ENCODE results near the gene CCM2.
A peak's percentile ranks its signal among the peaks of the same experiment; 100 is the strongest.
"Not testable (repeated sequence)": the region's sequence is repeated elsewhere in the genome, so short reads cannot be mapped to it uniquely, and the experiment has no call there.

The CCM2 gene

GRCh38 chr7:44981035-44981706 lies 18.8 kb upstream of the CCM2 start:
- DNase-seq (ENCODE audit: low spot score), result peak; percentile 79

- DNase-seq (ENCODE audit: low spot score), result peak; percentile 65
These were observed 17.5 kb upstream of the CCM2 start for GRCh38 chr7:44982535-44982923.

- no peak for DNase-seq (ENCODE audit: low spot score)
These were observed 17.0 kb upstream of the CCM2 start for GRCh38 chr7:44982970-44983369.

GRCh38 chr7:44983742-44984477 lies 16.1 kb upstream of the CCM2 start:
- peak; percentile 34 for DNase-seq (ENCODE audit: low spot score)

GRCh38 chr7:44984478-44984758 lies 15.6 kb upstream of the CCM2 start:
- no peak for DNase-seq (ENCODE audit: low spot score)

GRCh38 chr7:44985033-44985695 lies 14.8 kb upstream of the CCM2 start:
- peak; percentile 44 for DNase-seq (ENCODE audit: low spot score)

GRCh38 chr7:44985900-44986217 lies 14.1 kb upstream of the CCM2 start:
- no peak for DNase-seq (ENCODE audit: low spot score)

GRCh38 chr7:44986218-44987053 lies 13.6 kb upstream of the CCM2 start:
- DNase-seq (ENCODE audit: low spot score), result peak; percentile 98

GRCh38 chr7:44987457-44987856 lies 12.5 kb upstream of the CCM2 start:
- no peak for DNase-seq (ENCODE audit: low spot score)

- no peak for DNase-seq (ENCODE audit: low spot score)
These were observed 12.0 kb upstream of the CCM2 start for GRCh38 chr7:44987996-44988395.

GRCh38 chr7:44988701-44989100 lies 11.3 kb upstream of the CCM2 start:
- DNase-seq (ENCODE audit: low spot score), result no peak

- DNase-seq (ENCODE audit: low spot score), result no peak
These were observed 10.9 kb upstream of the CCM2 start for GRCh38 chr7:44989132-44989531.

- DNase-seq (ENCODE audit: low spot score), result no peak
These were observed 9.6 kb upstream of the CCM2 start for GRCh38 chr7:44990109-44991023.

- DNase-seq (ENCODE audit: low spot score), result not testable (repeated sequence)
These were observed 7.8 kb upstream of the CCM2 start for GRCh38 chr7:44992004-44992795.

GRCh38 chr7:44994877-44995554 lies 5.0 kb upstream of the CCM2 start:
- DNase-seq (ENCODE audit: low spot score), result peak; percentile 68

- peak; percentile 94 for DNase-seq (ENCODE audit: low spot score)
These were observed 4.2 kb upstream of the CCM2 start for GRCh38 chr7:44995555-44996493.

- peak; percentile 49 for DNase-seq (ENCODE audit: low spot score)
These were observed 1.7 kb upstream of the CCM2 start for GRCh38 chr7:44998153-44998871.

Measured in NAMALWA (cell line).